HepG2 (cell line): Measurements from ENCODE around the gene ATP13A4. TPM values are rescaled to one million over a fixed set of nuclear protein-coding genes. Genes with fewer than 3 reads are reported as not detected.
A peak's percentile ranks its signal among the peaks of the same experiment; 100 is the strongest.

ENCODE experiments used
- ATAC-seq: fragments of 200-7000 bp; cut with Tn5 transposase; 3 replicates; pipeline ENCODE4 v1.9.1; 2020; ENCODE audit warnings: mild to moderate bottlenecking, moderate library complexity
- BruUV-seq: library from RNA; stranded (reverse); fragments of 400-500 nt; replicated peaks from 2 replicates; lab custom pipeline; 2021; lab: Mats Ljungman, UMichigan
- CTCF ChIA-PET: fragments of 300-600 bp; formaldehyde crosslinking; extraction: SDS; loops from one replicate; lab custom pipeline; 2021; ENCODE audit warnings: low total read pairs, inconsistent platforms, low intra/inter-chr PET ratio; lab: Yijun Ruan, JAX
- POLR2A ChIA-PET: fragments of 350-600 bp; sonication (Branson Sonifier 250); formaldehyde crosslinking; loops from one replicate; lab custom pipeline; 2020; ENCODE audit warnings: antibody characterized with exemption, inconsistent platforms; lab: Yijun Ruan, JAX
- DNase-seq: peaks from one replicate; pipeline ENCODE4 v3.0.0-alpha.2; 2015; ENCODE audit warnings: low spot score
- FAIRE-seq: peaks from 3 replicates; lab custom pipeline; 2011; peaks lifted over from hg19 to GRCh38; lab: Jason Lieb, UNC
- H2AFZ ChIP-seq: one replicate; pipeline ENCODE4 v1.6.1; 2011; ENCODE audit warnings: low read length, inconsistent platforms
- H3K27ac ChIP-seq: fragments of 300-600 bp; 3 replicates; pipeline ENCODE4 v1.8.0; 2011; ENCODE audit warnings: mixed run types, mild to moderate bottlenecking, mixed read lengths, low read length, inconsistent platforms; ENCODE audit not compliant: insufficient read depth; ENCODE audit errors: extremely low read length
- H3K27me3 ChIP-seq, 2 experiments: fragments of 200-600 bp in 1 of 2; 2 replicates in 1 of 2; 3 replicates in 1 of 2; pipeline versions ENCODE4 v1.6.0 to v1.8.0; 2011; ENCODE audit warnings: low read length in 2 of 2, mild to moderate bottlenecking in 2 of 2, moderate library complexity in 2 of 2, inconsistent platforms in 1 of 2; ENCODE audit not compliant: insufficient read depth in 2 of 2, control insufficient read depth in 1 of 2
- H3K36me3 ChIP-seq, 2 experiments: fragments of 200-600 bp in 1 of 2; replicated peaks in 1 of 2; 2 replicates in 1 of 2; 3 replicates in 1 of 2; pipeline versions ENCODE4 v1.5.1 to v1.8.0; 2011; ENCODE audit warnings: low read length in 2 of 2, inconsistent platforms in 1 of 2; ENCODE audit not compliant: insufficient read depth in 2 of 2, control insufficient read depth in 1 of 2
- H3K4me1 ChIP-seq: 2 replicates; pipeline ENCODE4 v1.5.1; 2012; ENCODE audit warnings: low read length, inconsistent platforms; ENCODE audit not compliant: insufficient read depth
- H3K4me2 ChIP-seq: 2 replicates; pipeline ENCODE4 v1.6.0; 2011; ENCODE audit warnings: low read depth, low read length, inconsistent platforms
- H3K4me3 ChIP-seq, 3 experiments: fragments of 200-600 bp in 1 of 3; sonication (generic), shearing (Covaris generic) in 1 of 3; replicated peaks in 1 of 3; 2 replicates each; pipeline ENCODE4 v1.5.1; 2011 to 2016; ENCODE audit warnings: low read length in 3 of 3, inconsistent platforms in 2 of 3, low read depth in 2 of 3, mild to moderate bottlenecking in 2 of 3, control low read depth in 1 of 3, mixed read lengths in 1 of 3; ENCODE audit not compliant: insufficient read depth in 1 of 3
- H3K79me2 ChIP-seq: one replicate; pipeline ENCODE4 v1.6.1; 2011; ENCODE audit warnings: low read length, inconsistent platforms; ENCODE audit not compliant: insufficient read depth
- H3K9ac ChIP-seq: 2 replicates; pipeline ENCODE4 v1.6.0; 2011; ENCODE audit warnings: mild to moderate bottlenecking, low read depth, low read length, inconsistent platforms; ENCODE audit not compliant: insufficient read depth
- H3K9me3 ChIP-seq: 2 replicates; pipeline ENCODE4 v1.5.1; 2012; ENCODE audit warnings: mild to moderate bottlenecking, low read length
- H4K20me1 ChIP-seq: 2 replicates; pipeline ENCODE4 v1.6.0; 2011; ENCODE audit warnings: inconsistent platforms, mild to moderate bottlenecking, low read length, moderate library complexity; ENCODE audit not compliant: insufficient read depth
- CCDC6 ChIP-seq: sonication (generic); formaldehyde crosslinking; IDR thresholded peaks from 2 replicates; pipeline ENCODE4 v1.8.1; 2022; ENCODE audit warnings: mild to moderate bottlenecking, missing genetic modification reagents, moderate library complexity
- CREB1 ChIP-seq, 2 experiments: fragments of 450-650 bp in 1 of 2; IDR thresholded peaks; 2 replicates each; pipeline ENCODE4 v1.6.1; 2016 to 2017; ENCODE audit warnings: control low read depth in 1 of 2, mild to moderate bottlenecking in 1 of 2, missing compliant biosample characterization in 1 of 2, missing genetic modification characterization in 1 of 2
- FOXA1 ChIP-seq, 2 experiments: fragments of 450-650 bp in 1 of 2; sonication (generic) in 1 of 2; formaldehyde crosslinking in 1 of 2; IDR thresholded peaks; 2 replicates each; pipeline versions ENCODE4 v1.4.0 to v1.6.1; 2016 to 2020; ENCODE audit warnings: missing genetic modification reagents in 1 of 2
- FOXA3 ChIP-seq: IDR thresholded peaks from 2 replicates; pipeline ENCODE4 v1.6.1; 2016; ENCODE audit warnings: missing genetic modification reagents, missing compliant biosample characterization
- HOXA9 ChIP-seq: sonication (generic); formaldehyde crosslinking; IDR thresholded peaks from 2 replicates; pipeline ENCODE4 v1.8.1; 2022; ENCODE audit warnings: missing genetic modification reagents, mild to moderate bottlenecking, moderate library complexity, borderline replicate concordance
- KDM5A ChIP-seq: fragments of 200-600 bp; sonication (generic); IDR thresholded peaks from 2 replicates; pipeline ENCODE4 v1.7.0; 2018; ENCODE audit warnings: antibody characterized with exemption, mild to moderate bottlenecking, low read length, borderline replicate concordance
- KDM6A ChIP-seq: IDR thresholded peaks from 2 replicates; pipeline ENCODE4 v1.6.1; 2016; ENCODE audit warnings: low read depth
- MYPOP ChIP-seq: sonication (generic); formaldehyde crosslinking; IDR thresholded peaks from 2 replicates; pipeline ENCODE4 v1.8.1; 2023; ENCODE audit warnings: mild to moderate bottlenecking, moderate library complexity, missing genetic modification reagents
- PRDM15 ChIP-seq: sonication (generic); formaldehyde crosslinking; IDR thresholded peaks from 2 replicates; pipeline ENCODE4 v1.4.0; 2020; ENCODE audit warnings: missing genetic modification reagents
- SIX1 ChIP-seq: sonication (generic); formaldehyde crosslinking; IDR thresholded peaks from 2 replicates; pipeline ENCODE4 v1.4.0; 2020; ENCODE audit warnings: missing genetic modification reagents, borderline replicate concordance
- SPEN ChIP-seq: sonication (generic); formaldehyde crosslinking; IDR thresholded peaks from 2 replicates; pipeline ENCODE4 v1.5.1; 2020; ENCODE audit warnings: low read depth, mild to moderate bottlenecking, missing genetic modification reagents
- TGIF2 ChIP-seq: IDR thresholded peaks from 2 replicates; pipeline ENCODE4 v1.6.1; 2016; ENCODE audit warnings: control low read depth, missing compliant biosample characterization
- ZC3H13 ChIP-seq: sonication (generic); formaldehyde crosslinking; IDR thresholded peaks from 2 replicates; pipeline ENCODE4 v1.8.1; 2023; ENCODE audit warnings: mild to moderate bottlenecking, missing genetic modification reagents, moderate library complexity
- ZNF383 ChIP-seq: sonication (generic); formaldehyde crosslinking; IDR thresholded peaks from 2 replicates; pipeline ENCODE4 v1.4.0; 2020; ENCODE audit warnings: missing genetic modification reagents, mild to moderate bottlenecking, borderline replicate concordance
- ZNF564 ChIP-seq: sonication (generic); formaldehyde crosslinking; IDR thresholded peaks from 2 replicates; pipeline ENCODE4 v1.8.1; 2023; ENCODE audit warnings: mild to moderate bottlenecking, missing genetic modification reagents
- ZNF713 ChIP-seq: sonication (generic); formaldehyde crosslinking; IDR thresholded peaks from 2 replicates; pipeline ENCODE4 v1.4.0; 2020; ENCODE audit warnings: mild to moderate bottlenecking, missing genetic modification reagents
- WGBS: methylation state at CpG from one replicate; pipeline ENCODE4 v1.1.6; 2017; ENCODE audit warnings: low lambda C conversion rate; 5-methylcytosine and 5-hydroxymethylcytosine counted together
- in situ Hi-C: cut with HindIII; loops from 2 replicates; pipeline ENCODE4 v1.10.0; 2017; ENCODE audit warnings: low pct_unique_long_range_greater_than_20kb; ENCODE audit not compliant: extremely low pct_ligation_motif_present
- intact Hi-C: fragments of 100-400 bp; cut with micrococcal nuclease; formaldehyde crosslinking; loops from one replicate; pipeline ENCODE4 v1.10.0; 2022; ENCODE audit not compliant: unreplicated experiment
- polyA plus RNA-seq, 8 experiments: library from polyadenylated mRNA; depleted of rRNA in 3 of 8; stranded (reverse) in 7 of 8; unstranded in 1 of 8; fragments of >200 nt; fragmentation: Illumina TruSeq in 4 of 8; extraction: Trizol in 4 of 8; gene quantifications; 2 replicates each; pipeline versions ENCODE4 v1.2.1 to v1.2.3, GENCODE V29; 2011 to 2016; ENCODE audit warnings: low read depth in 4 of 8, missing spikeins in 1 of 8, mixed read lengths in 1 of 8; ENCODE audit not compliant: insufficient read depth in 1 of 8
- total RNA-seq, 5 experiments: library from RNA; depleted of rRNA; stranded (reverse); fragments of >200 nt; fragmentation: Illumina TruSeq; extraction: Trizol; gene quantifications; 2 replicates each; pipeline ENCODE4 v1.2.3, GENCODE V29; 2016; ENCODE audit warnings: low read depth in 1 of 5

Gene ATP13A4
- total and polyA plus RNA-seq, 2 of the 13 experiments (the other 11 are each of a cell fraction or from before 2014, with no cell fraction given), result 0.01 to 0.07 TPM

DNA sequence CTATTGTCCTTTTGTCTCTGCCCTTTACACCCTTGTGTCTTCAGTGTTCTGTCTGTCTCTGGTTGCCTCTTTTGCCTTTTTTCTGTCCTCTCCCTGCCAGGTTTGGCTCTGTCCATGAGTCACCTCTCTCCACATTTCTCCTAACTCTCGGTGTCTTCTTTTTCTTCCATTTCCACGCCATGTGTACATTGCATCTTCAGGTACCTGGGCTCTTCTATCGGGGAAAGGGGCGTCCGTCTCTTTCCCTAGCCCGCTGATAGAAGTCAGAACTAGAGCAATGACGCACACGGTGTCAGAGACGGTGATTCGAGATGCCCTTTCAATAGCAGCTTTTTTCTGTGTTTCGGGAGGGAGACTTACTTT lies 39.0 kb upstream of the ATP13A4 start:
- under 1% methylated on average over 11 of the region's 11 CpGs for WGBS
- BruUV-seq, result no TSS peak
- in situ Hi-C loops, result loop anchor here (25.0 kb wide), 1 partner anchor 681 kb away; the partner anchor contains the start of gene MB21D2

More for the DNA sequence above, 39.0 kb upstream of the ATP13A4 start:
- H3K9me3 ChIP-seq, result no peaks in the 10 kb centered on the region
- ChIA-PET POLR2A (no interaction called here), CTCF (no interaction called here)
- intact Hi-C loops, result loop anchor here (1.0 to 10.0 kb wide), 3 partner anchors 13 to 699 kb away; partner anchors contain the start of gene HES1
- peak overlapping the region; percentile 78 for H3K4me2 ChIP-seq
- peak overlapping the region; percentile 45 for H2AFZ ChIP-seq
- DNase-seq (peak; percentile 7), FAIRE-seq (peak; percentile 51), ATAC-seq (peak; percentile 51)
- peaks cover 45% of the 10 kb centered on the region for H3K79me2 ChIP-seq
- peaks cover 0 to 23% of the 10 kb centered on the region in 2 experiments; a peak in 2 of 5 replicates for H3K36me3 ChIP-seq
- 0 out of 2 replicates have a peak, but pooled peaks cover 5% of the 10 kb centered on the region for H4K20me1 ChIP-seq
- TF ChIP-seq KDM5A (peak; percentile 56), SIX1 (CRISPR knock-in tag) (no peak), FOXA1 (IDR thresholded peaks at IDR 0.05) (no peak), FOXA1 (CRISPR knock-in tag; IDR thresholded peaks at IDR 0.05) (peak; percentile 47; the same call in 1 of the 2 replicates), ZNF564 (CRISPR knock-in tag) (0 out of 2 replicates have a peak, but pooled peaks have one; percentile 20), FOXA3 (CRISPR knock-in tag) (peak; percentile 34; the same call in 1 of the 2 replicates), CREB1 (IDR thresholded peaks at IDR 0.05) (peak; percentile 33; the same call in 1 of the 2 replicates), CREB1 (CRISPR knock-in tag; IDR thresholded peaks at IDR 0.05) (no peak), MYPOP (CRISPR knock-in tag) (0 out of 2 replicates have a peak, but pooled peaks have one; percentile 6), KDM6A (no peak), ZNF383 (peak; percentile 30; the same call in 1 of the 2 replicates), PRDM15 (CRISPR knock-in tag) (no peak), CCDC6 (CRISPR knock-in tag) (0 out of 2 replicates have a peak, but pooled peaks have one; percentile 2), ZNF713 (CRISPR knock-in tag) (no peak), TGIF2 (CRISPR knock-in tag) (0 out of 2 replicates have a peak, but pooled peaks have one; percentile 11), ZC3H13 (CRISPR knock-in tag) (0 out of 2 replicates have a peak, but pooled peaks have one; percentile 10), HOXA9 (CRISPR knock-in tag) (0 out of 2 replicates have a peak, but pooled peaks have one; percentile 5), SPEN (no peak)
- peak overlapping the region; percentile 86 for H3K27ac ChIP-seq
- peaks cover 42% of the 10 kb centered on the region for H3K4me1 ChIP-seq
- peak overlapping the region; percentile 95 for H3K9ac ChIP-seq
- peak overlapping the region; percentile 62 to 94 (median 92) for H3K4me3 ChIP-seq
- peaks cover 0 to 5% of the 10 kb centered on the region in 2 experiments; a peak in 1 of 5 replicates for H3K27me3 ChIP-seq
